LHCN-M2 (cell line): ENCODE data around the gene CPED1. TPM values are rescaled to one million over a fixed set of nuclear protein-coding genes. Genes with fewer than 3 reads are reported as not detected.
A peak's percentile ranks its signal among the peaks of the same experiment; 100 is the strongest.
"Not testable (repeated sequence)": the region's sequence is repeated elsewhere in the genome, so short reads cannot be mapped to it uniquely, and the experiment has no call there.

ENCODE experiments used
- DNase-seq: peaks from one replicate; pipeline ENCODE4 v3.0.0-alpha.2; 2012; ENCODE audit warnings: low read depth
- total RNA-seq: library from RNA; depleted of rRNA; stranded (reverse); fragments of >200 nt; gene quantifications from 2 replicates; pipeline ENCODE4 v1.2.3, GENCODE V29; 2014

The CPED1 gene
- total RNA-seq, 1 experiment from 2014 or later: 75.8 TPM

DNA sequence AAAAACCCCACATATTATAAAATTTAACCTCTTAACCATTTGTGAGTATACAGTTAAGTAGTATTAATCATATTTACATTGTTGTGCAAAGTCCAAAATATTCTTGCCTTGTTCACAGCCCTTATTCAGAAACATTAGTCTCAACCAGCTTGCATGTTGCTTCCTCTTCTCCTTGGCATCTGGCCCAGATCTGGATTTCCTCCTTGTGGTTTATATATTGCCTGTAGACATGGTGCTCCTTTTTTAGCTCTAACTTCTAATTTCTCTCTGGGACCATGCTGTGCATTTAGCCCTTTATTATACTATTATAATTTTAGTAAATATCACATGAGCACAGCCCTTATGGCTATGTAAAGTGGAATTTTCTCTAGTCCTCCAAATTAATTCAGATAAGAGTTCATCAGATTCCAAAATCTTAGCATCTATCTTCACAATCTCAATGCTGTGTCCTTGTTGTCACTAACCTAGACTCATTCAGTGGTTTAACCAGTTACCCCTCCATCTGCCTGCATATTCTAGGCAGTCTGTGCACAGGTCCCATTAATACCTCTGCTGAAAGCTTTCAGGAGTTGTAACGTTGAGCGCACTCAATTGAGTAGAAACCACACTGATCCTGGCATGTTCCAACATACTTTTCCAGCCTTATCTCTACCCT lies 7.9 kb downstream of the CPED1 start:
- DNase-seq: peak; percentile 95

DNA sequence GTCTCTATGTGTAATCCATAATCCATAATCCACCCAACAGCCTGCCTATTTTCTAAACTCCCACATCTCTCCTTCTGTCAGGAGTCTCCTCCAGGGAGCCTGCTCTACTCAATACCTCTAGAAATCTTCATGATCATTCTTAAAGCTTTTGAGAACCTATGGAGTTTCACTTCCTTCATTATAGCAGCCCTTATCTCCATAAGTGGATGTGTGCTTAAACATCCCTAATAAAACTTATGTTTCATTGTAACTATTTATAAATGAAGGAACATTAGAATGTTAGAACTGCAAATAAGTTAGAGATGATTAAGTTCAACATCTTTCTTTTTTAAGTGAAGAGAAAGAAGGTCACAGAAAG lies 8.5 kb downstream of the CPED1 start:
- DNase-seq: no peak

DNA sequence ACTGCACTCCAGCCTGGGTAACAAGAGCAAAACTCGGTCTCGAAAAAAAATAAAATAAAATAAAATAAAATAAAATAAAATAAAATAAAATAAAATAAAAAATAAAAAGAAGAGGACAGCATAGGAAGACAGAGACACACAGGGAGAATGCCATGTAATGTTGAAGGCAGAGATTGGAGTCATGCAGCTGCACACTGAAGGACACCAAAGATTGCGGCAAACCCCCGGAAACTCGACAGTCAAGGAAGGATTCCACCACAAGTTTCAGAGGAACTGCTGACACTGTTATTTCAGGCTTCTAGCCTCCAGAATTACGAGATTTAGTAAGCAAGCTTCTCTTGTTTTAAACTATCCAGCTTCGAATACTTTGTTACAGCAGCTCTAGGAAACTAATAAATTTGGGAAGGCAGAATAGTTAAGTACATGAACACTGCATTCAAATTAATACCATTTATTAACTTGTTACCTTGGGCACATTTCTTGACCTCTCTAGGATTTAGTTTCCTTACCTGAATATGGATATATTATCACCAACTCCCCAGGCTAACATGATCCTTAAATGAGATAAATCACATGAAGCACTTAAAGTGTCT lies 9.5 kb downstream of the CPED1 start:
- DNase-seq: no peak

DNA sequence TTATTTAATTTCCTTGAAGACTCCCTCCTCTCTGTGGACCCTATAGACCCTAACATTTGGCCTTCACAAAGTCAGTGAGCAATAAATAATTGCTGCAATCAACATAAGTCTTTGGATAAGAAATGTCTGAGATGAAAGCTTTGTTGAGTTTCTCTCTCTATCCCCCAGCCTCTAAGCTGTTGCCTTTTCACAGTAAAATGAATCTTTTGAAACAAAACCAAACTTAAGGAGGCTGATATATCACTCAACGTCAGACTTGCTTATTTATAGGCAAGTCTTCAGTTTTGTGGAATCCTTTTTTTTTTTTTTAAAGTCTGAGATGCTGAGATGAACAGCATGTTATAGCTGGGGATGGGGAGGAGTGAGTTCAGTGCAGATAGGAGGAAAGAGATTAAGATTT lies 10.0 kb downstream of the CPED1 start:
- no peak for DNase-seq

DNA sequence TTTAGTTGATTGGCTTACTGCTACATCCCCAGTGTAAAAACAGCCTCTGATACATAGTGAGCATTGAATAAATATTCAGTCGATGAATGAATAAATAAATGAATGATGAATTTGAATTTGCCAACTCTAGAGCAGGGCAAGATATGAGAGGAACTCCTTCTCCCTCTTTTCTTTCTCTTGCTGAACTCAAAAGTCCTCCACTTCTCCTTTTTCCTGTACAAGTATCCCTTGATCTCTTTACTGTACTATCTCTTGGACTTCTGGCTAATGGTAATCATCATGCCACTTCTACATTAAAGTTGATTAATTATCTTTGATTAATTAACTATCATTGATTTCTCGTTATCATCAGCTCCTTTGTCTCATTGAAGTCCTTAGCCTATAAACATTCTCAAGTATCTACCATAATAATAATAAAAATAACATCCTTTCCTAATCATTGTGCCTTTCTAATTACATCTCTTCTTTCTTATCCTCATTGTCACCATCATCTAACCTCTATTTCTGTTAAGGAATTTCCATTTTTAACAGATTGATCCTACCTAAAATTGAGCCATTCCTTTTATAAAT lies 10.6 kb downstream of the CPED1 start:
- no peak for DNase-seq

DNA sequence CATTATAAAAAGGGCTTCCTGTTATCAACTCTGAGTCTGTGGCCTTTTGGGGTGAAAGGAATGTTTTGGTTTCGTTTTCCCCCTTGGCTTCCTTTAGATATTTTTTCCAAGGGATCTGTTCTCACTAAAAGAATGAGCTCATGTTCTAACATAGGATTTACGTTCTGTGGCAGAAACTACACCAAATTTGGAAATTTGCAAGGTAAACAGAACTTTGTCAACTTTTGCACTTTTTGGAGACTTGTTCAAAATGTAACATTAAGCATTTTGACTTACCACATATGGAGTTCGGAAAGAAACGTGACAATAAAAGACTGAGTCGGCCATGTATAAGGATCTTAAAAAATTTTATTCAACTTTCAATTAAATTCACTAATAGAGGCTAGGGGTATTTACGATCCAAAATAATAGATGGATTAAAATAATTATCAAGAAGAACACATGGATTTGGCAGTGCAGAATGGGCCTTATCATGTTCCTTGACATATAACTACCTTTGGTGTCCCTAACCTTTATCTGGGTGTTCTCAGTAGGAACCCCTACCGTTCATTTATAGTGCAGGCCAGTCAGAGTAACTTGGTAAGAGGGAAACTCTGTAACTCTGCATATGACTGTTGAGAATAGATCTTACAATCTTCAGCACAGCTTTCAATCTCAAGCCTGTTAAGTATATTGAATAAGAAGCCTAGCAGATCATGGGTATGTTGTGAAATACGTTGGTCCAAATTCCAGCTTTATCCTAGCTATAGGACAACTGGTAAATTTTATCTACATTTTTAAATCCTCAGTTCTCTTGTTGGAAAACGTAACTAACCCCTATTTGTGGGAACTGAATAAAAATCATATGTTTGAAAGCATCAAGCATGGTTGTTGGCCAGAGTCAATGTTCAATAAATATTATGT lies 11.8 kb downstream of the CPED1 start:
- peak; percentile 74 for DNase-seq

DNA sequence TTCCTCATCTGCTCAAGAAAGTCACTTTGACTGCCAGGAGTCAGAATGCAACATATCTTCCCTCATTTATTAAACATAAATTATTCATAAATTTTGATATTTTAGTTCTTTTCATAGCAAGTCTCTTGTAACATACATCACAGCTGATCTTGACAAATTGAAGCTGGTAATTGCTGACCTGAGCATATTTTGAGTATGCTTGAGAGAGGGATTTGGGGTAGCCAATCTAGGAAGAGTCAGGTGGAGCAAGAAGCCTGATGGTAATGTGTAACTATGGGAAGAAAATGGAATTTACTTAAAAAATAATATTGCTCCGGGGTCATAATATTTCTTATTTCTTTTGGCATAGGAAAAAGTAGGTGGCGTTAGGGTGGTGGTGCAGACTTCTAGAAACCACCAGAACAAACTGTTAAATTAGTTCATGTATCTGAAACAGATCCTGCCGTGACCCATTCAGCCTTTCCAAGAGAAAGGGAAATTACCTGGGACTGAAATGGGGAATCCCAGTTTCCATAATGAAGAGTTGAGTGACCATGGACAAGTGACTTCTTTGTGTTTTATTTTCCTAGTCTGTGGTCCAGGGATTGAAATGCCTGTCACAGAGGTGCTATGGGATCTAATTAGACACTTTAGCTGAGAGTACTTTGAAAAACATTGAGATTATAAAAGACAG lies 12.9 kb downstream of the CPED1 start:
- no peak for DNase-seq

DNA sequence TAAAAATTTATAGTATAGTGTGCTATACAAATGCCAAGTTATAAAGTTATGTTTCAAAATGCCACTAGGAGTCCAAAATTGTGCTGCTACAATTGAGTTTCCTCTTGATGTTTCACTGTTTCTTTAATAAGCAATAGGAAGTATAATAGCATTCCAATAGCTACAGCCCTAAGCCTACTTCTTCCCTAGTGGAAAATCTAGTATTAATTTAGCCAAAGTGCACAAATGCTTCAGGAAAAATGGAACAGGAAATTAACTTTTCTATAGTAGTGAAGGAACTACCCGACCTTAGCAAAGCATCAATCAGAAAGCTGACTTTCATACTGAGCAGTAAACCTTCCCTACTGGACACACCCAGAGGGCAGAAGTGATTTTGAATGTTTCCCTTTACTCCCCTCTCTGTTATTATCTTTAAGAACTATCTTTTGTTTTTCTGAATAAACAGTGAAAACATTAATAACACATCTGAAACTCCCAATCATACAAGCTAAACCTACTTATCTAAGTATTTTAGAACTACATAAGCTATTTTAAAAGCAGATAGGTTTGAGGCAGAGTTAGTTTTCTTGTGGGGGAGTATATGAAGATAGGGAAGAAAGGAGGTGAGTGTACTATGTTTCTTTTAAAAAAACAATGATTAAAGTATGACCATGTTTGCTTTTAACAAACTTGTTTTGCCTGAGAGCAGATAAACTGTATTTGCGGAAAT lies 13.7 kb downstream of the CPED1 start:
- no peak for DNase-seq

DNA sequence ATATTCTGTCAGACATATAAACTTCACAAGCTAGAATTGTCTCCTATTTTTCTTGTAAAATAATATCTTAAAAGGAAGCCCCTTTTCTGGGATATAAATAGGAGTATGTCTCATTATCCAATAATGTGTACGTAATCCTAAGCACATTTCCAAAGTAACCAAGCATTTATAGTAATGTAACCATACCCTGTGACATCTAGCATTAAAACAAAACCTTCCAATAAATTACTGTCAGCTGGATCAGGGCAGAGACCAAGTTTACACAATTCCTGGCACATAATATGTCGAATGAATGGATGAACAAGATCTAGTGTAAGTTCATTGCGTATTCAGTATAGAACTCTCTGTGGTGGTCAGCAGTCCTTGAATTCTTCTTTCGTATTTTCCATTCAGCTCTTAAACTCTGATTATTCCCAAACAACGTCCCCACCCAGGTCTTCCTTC lies 14.3 kb downstream of the CPED1 start:
- DNase-seq: peak; percentile 59

DNA sequence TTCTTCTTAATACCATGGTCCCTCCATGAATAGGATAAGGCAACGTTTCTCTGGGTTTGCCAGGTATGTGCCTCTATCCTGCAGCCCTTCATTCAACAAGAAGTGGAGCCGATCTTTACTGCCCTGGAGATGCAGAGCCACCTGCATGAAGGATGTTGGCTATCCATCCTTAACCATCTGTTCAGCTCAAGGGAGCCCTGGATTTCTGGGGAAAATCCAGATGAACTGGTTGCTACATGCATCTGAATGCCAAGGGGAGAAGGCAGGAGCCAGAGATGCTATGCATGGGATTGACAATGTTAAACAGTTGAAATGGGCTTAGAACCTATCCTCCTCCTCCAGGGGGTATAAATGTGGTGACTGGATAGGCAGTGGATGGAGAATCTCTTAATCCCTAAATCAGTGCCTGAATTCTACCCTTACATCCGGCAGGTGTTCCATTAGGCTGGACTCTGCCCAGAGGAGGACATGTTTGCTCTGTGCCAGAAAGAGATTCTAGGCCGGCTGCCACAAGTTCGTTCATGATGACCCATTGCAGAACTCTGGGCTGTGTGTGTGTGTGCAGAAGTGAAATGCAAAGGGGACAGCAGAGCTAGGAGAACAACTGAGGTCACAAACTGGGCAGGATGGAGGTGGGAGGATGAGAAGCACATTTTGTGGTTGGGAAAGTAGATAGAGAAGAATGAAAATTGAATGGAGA lies 15.6 kb downstream of the CPED1 start:
- DNase-seq: no peak

DNA sequence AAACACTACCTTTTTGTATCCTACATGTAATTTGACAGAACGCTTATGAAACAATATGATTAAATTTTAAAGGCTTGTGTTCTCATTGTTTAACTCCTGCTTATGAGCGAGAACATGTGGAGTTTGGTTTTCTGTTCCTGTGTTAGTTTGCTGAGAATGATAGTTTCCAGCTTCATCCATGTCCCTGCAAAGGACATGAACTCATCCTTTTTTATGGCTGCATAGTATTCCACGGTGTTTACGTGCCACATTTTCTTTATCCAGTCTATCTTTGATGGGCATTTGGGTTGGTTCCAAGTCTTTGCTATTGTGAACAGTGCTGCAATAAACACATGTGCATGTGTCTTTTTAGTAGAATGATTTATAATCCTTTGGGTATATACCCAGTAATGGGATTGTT lies 16.5 kb downstream of the CPED1 start:
- not testable (repeated sequence) for DNase-seq

DNA sequence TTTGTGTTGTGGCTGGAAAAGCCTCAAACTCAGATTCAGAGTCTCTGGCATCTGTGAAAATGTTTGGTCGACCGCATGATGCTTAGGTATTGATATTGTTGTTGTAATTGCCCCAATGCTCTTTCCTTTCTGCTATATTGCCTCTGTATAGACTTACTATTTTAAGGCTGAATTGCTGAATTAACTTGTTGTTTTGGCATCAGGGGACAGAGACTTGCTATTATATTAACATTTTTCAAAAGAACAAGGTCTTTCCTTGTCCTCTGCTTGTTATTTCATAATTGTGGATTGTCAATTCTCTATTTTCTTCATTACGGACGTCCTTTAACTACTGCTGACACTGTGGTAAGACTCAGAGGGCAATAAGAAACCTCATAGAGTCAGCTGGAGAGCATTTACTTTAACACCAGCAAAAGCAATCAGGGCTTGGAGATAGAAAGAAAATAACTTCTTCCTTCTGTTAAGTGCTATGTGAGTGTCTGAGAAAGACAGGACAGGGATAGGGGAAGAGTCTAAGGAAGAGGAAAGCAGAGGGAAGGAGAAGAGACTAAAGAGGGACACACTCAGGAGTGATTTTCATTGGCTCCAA lies 17.6 kb downstream of the CPED1 start:
- no peak for DNase-seq

DNA sequence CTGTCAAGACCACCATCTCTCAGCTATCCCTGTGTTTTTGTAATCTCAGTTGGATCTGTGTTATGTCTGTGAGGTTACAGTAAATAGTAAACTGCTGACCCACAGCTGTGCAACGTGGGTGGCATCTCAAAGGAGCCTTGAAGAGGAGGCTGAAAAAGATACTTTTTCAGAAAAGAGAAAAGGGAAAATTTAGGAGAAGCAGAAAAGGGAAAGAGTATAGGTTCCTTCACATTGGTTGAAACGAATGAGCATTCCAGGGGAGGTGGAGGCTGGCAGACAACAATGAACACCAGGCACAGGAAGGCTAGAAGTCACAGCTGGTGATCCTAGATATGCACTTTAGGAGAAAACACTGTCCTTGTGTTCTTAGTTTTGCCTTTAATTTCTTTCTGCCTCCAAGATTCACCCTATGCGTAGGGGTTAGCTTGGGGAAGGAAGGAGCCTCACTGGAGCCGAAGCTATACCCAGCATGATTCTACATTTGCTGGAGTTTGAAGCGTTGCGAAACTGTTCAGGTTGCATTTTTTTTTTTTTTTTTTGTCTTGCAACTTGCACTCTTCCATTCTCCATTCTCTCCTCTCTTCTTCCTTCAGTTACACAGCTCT lies 18.3 kb downstream of the CPED1 start:
- no peak for DNase-seq

DNA sequence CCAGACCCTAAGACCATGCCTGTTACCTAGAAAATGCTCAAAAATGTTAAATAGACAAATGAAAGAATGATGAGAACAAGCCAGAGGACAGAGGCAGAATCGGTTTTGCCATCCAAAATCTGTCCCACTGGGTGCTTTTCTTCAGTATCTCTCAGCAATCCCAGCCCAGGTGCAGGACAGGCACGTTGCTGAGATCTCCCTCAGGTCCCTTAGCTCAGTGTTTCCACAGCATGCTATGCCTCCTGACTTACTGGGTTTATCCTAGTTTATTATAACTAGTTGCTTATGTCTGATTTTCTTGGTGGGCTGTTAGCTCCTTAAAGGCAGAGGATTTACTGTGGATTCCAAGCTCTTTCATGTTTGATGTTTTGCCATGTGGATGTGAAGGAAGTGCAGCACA lies 20.3 kb downstream of the CPED1 start:
- no peak for DNase-seq

DNA sequence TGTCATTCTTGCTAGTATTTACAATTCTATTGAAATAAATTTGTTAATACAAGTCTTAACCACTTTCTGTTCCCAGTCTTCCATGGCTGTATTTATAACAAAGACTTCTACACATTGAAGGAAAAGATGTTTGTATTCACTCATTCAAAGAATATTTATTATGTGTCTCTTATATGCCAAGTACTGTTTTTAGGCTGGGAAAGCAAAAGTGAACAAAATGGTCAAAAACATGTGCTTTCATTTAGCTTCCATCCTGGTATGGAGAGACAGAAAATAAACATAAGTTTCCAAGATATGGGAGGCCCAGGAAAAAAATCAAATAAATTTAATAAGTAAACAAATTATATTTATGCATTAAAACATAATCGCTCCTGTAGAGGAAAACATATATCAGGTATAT lies 22.9 kb downstream of the CPED1 start:
- no peak for DNase-seq

DNA sequence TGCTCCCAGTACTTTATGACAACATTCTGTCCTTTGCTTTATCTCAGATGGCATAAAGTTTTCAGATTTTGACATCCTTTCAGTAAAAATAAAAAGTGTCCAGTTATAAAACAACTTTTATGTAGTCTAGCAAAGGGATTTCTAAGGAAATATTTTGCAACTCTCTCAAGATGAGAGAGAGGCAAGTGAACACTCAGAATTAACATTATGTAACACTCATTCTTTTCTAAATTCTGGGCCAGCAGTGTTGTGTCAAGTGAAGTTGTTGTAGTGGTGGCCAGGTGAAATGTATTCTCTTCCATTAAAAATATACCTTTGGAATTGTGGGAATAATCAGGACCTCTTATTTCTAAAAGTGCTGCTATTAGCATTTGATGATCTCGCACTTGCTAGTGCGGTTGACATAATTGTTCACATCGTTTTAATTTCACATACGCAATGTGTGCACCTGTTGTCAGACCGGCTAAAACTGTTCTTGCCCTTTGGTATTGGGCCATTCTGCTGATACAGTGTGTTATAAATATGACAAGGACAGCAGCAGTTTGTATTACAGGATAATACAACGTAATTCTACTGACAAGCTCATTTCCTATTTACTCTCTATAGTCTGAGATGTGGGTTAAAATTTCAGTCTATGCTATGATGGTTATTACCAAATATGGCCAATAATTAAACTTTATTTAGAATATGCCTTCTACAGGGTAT lies 23.8 kb downstream of the CPED1 start:
- no peak for DNase-seq

DNA sequence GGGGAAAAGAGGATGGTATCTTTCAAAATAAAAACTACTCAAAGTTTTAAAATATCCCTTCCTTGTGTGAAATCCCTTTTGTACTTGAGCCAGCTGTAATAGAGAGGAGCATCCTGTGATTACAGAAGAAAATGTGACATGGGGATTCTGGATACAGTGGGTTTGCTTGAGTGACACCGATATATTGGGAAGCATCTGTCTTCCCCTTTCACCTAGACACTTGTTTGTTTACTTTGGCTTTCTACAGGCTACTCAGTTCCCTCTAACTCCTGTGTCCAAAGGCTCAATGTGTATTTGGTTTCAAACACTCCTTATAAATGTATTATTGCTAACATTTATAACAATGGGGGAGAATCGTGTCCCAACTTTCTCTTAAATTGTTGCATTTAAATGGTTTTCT lies 24.4 kb downstream of the CPED1 start:
- DNase-seq: peak; percentile 58

DNA sequence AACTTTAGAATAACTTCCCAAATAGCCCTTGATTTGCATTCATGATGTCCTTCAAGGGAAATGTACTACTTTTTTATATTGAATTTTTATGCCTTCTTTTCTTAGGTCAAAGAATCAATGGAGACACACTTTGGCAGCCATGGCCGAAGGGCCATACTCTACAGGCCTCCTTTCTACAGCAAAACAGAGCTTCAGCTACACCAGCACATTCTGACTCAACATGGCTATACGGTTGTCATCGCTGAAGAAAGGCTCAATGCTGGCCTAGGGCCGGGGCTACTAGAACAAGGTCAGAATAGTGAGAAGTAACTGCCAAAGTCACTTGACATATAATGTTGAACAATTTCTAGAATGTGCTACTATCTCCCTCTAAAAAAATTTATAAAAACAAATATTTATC lies 27.0 kb downstream of the CPED1 start:
- no peak for DNase-seq

DNA sequence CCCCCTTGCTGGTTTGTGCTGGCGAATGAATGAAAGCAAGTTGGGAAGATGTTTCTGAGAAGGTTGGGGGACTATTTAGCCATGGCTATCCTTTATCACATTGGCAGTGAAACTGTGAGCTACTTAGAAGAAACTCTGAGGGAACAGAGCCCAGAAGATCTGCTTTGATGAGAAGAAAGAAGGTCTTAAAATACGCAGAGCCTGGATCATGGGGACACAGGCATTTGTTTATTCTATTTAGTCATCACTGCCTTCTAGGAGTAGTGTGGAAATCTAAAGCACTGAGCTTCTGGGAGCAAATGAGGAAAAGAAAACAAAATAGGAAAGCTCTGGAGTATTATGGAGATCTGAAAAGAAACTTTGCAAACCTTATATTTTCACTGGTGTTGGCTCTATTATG lies 28.5 kb downstream of the CPED1 start:
- DNase-seq: peak; percentile 73
